Astrocyte of the spinal cord (primary cell): Measurements from ENCODE around the gene CYLD.

Experiments used
- DNase-seq: peaks from one replicate; pipeline ENCODE4 v3.0.0; 2011; ENCODE audit warnings: low read depth, low spot score
- H3K4me3 ChIP-seq: 2 replicates; pipeline ENCODE4 v1.5.1; 2011; ENCODE audit warnings: low read depth, mild to moderate bottlenecking, low read length, moderate library complexity
- in situ Hi-C: cut with HindIII; loops from 2 replicates; pipeline ENCODE4 v1.10.0; 2017; ENCODE audit warnings: low sequenced_read_pairs
- TF ChIP-seq, protein P1 (sequence below): IDR thresholded peaks from 2 replicates; pipeline ENCODE4 v1.5.1; 2012; ENCODE audit warnings: low read depth, mild to moderate bottlenecking, low read length, inconsistent platforms

CYLD gene

DNA sequence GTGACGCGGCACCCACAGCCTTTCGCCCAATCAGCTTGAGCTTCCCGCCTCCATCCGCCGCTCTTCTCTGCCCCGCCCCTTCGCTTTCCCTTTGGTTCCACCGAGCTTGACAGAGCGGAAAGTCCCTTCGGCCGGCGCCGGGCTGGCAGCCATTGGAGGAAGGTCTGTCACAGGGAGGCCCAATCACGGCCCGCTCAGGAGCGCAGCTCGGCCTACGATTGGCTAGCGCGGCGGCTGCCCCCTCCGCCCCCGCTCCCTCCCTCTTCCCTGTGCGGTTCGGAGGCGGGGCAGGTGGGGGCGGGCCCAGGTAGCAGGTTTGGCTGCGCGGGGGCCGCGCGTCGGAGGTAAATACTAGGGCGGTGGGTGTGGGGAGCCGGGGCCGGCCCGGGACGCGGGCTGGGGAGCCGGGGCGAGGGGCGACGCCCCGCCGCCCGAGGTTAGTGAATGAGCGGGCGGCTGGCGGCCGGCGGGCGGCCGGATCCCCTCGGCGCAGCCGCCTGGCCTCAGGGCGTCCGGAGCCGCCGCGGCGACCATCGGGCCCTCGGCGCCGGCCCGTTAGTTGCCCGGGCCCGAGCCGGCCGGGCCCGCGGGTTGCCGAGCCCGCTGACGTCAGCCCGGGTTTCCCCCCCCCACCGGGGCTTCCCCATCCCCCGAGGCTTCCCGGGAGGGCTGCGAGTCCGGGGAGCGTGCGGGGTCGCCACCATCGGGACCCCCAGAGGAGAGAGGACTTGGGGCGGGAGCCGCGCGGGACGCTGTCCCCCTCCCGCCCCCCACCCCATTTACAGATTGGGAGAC is at the start of gene CYLD:
CYLD (plus strand) TSS at position 306 of the 795 bp plus-strand sequence. CDS start 7,613 bp downstream, outside the sequence.
- TF ChIP-seq, protein P1, sequence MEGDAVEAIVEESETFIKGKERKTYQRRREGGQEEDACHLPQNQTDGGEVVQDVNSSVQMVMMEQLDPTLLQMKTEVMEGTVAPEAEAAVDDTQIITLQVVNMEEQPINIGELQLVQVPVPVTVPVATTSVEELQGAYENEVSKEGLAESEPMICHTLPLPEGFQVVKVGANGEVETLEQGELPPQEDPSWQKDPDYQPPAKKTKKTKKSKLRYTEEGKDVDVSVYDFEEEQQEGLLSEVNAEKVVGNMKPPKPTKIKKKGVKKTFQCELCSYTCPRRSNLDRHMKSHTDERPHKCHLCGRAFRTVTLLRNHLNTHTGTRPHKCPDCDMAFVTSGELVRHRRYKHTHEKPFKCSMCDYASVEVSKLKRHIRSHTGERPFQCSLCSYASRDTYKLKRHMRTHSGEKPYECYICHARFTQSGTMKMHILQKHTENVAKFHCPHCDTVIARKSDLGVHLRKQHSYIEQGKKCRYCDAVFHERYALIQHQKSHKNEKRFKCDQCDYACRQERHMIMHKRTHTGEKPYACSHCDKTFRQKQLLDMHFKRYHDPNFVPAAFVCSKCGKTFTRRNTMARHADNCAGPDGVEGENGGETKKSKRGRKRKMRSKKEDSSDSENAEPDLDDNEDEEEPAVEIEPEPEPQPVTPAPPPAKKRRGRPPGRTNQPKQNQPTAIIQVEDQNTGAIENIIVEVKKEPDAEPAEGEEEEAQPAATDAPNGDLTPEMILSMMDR = no peak
- peak; percentile 100 for DNase-seq
- in situ Hi-C loops = no loop called here
- H3K4me3 ChIP-seq = peak within 1 kb of the TSS; percentile 79

DNA sequence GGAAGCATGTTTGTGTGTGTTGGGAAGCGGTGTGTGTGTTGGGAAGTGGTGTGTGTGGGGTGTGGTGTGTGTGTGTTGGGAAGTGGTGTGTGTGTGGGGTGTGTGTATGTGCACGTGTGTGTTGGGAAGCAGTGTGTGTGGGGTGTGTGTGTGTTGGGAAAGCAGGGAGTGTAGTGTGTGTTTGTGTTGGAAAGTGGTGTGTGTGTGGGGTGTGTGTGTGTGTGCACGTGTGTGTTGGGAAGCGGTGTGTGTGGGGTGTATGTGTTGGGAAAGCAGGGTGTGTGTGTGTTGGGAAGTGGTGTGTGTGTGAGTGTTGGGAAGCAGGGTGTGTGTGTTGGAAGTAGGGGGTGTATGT is 49.3 kb upstream of the CYLD start:
- H3K4me3 ChIP-seq = no peak overlapping the region
- no peak for DNase-seq
- in situ Hi-C loops = no loop called here
- TF ChIP-seq, protein P1 = no peak

DNA sequence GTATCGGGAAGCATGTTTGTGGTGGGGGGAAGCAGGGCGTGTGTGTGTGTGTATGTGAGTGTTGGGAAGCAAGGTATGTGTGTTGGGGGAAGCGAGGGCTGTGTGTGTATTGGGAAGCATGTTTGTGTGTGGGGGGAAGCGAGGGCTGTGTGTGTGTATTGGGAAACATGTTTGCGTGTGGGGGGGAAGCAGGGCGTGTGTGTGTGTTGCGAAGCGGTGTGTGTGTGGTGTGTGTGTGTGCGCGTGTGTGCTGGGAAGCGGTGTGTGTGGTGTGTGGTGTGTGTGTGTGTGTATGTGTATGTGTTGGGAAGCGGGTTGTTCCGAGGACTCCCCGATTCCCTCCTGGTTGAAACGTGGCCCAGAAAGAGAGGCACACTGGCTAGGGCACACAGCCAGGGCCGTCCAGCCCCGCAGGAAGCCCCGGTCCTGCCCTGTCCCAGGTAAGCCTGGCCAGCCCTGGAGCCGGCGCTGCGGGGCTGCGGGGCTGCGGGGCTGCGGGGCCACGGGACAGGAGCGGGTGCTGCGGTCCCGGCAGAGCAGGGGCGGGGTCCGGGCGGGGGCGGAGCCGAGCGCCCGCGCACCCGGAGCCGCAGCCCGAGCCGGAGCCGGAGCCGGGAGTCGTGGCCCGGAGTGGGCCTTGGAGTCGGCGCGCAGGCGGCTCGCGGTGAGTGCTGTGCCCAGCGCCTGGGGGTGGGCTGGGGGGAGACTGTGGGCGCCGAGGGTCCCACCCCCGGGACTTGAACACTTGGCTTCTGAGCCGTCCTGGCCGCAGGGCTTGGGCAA is 48.7 kb upstream of the CYLD start, which contains the start of gene NOD2:
NOD2 (plus strand) TSS at position 608 of the 783 bp plus-strand sequence. CDS start 5,890 bp downstream, outside the sequence.
- in situ Hi-C loops = no loop called here
- no peak for DNase-seq
- TF ChIP-seq, protein P1 = no peak
- H3K4me3 ChIP-seq = no peak within 1 kb of the TSS

DNA sequence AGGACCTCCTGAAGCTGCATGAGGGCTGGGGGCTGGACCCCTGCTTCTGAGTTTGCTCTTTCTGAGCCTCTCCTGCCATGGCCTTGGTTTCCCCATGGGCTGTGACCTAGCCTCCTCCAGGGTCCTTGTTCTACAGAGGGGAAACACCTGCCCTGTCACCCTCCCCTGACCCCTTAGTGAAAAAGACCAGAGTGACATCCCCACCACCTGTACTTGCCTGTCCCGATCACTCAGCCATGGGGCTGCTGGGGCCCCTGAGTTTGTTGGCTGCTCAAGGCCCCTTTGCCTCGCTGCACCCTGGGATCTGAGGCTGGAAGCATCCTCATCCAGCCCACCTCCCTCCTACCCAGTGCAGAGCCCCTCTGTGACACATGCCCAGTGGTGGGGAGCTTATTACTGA is 47.7 kb upstream of the CYLD start:
- TF ChIP-seq, protein P1 = no peak
- in situ Hi-C loops = no loop called here
- no peak for DNase-seq
- H3K4me3 ChIP-seq = no peak overlapping the region

DNA sequence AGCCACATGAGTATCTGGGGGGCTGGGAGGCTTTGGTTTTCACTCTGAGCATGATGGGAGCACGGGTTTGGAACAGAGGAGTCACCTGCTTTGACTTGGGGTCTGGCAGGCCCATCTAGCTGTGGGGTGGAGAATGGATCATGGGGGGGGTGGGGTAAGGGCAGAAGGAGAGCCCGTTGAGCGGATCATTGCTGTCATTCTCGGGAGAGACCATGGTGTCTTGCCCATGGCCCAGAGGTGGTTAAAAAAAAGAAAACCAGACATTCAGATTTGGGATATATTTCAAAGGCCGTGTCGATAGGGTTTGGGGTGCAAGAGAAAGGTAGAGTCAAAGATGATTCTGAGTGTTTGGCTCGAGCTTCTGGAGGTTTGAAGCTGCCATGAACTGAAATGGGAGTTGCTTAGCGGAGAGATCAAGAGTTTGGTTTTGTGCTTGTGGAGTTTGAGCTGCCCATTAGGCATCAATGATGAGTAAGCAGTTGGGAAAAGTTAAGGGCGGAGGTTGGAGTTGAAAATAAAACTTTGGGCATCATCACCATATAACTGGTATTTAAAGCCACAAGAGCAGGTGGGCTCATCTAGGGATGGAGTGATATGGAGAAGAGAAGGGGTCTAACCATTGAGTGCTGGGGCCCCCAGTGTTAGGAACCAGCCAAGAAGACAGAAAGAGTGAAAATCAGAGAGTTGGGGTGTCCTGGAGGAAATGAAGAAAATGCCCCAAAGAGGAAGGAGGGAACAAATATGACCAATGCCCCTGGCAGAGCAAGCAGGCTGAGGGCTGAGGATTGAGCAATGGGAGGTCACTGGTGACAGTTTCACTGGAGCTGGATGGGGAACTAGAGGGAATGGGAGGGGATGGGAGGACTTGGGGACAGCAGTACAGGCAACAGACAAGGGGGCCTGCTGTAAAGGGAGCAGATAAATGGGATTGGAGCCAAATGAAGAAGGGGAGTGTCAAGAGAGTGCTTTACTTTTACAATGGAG is 46.6 kb upstream of the CYLD start:
- H3K4me3 ChIP-seq = no peak overlapping the region
- in situ Hi-C loops = no loop called here
- DNase-seq = no peak
- TF ChIP-seq, protein P1 = no peak

DNA sequence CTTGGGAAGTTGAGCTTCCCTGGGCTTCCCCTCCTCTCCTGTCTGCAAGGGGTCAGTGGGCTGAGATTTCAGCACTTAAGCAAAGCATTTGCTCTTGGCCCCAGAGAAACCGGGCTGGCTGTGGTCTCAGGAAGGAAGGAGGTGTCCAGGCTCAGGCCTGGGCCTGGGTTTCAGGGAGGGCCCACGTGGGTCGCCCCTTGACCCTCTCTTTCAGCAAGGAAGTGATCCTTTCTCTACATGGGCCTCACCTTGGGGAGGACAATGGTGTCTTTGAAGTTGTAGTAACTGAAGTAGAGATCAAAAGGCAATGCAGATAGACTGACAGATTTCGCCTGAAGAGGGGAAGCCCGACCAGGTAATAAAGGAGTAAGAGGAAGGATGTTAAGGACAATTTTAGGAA is 45.8 kb upstream of the CYLD start:
- no peak for DNase-seq

More for the DNA sequence above, 45.8 kb upstream of the CYLD start:
- in situ Hi-C loops = no loop called here
- H3K4me3 ChIP-seq = no peak overlapping the region
- TF ChIP-seq, protein P1 = no peak
